K562 (cell line): ENCODE measurements around the gene CLCN4. TPM values are rescaled to one million over a fixed set of nuclear protein-coding genes. Genes with fewer than 3 reads are reported as not detected.

ENCODE experiments used
- ATAC-seq: fragments of 200-7000 bp; cut with Tn5 transposase; 3 replicates; pipeline ENCODE4 v1.9.1; 2020; ENCODE audit warnings: moderate library complexity
- BruUV-seq: library from RNA; stranded (reverse); fragments of 400-500 nt; replicated peaks from 2 replicates; lab custom pipeline; 2021; lab: Mats Ljungman, UMichigan
- CTCF ChIA-PET: fragments of 300-600 bp; formaldehyde crosslinking; extraction: SDS; loops from one replicate; lab custom pipeline; 2021; ENCODE audit warnings: low intra/inter-chr PET ratio; lab: Yijun Ruan, JAX
- POLR2A ChIA-PET: fragments of 300-600, 350-650 bp; sonication (Branson Sonifier 250); formaldehyde crosslinking; extraction: SDS; loops from one replicate; lab custom pipeline; 2021; ENCODE audit warnings: antibody characterized with exemption, inconsistent platforms; lab: Yijun Ruan, JAX
- DNase-seq, 4 experiments: peaks; one replicate each; pipeline versions ENCODE4 v3.0.0 to v3.0.0-alpha.2; 2011 to 2018; ENCODE audit warnings: low spot score in 3 of 4, mixed read lengths in 3 of 4; ENCODE audit errors: extremely low read depth in 1 of 4
- FAIRE-seq: peaks from 2 replicates; lab custom pipeline; 2011; peaks lifted over from hg19 to GRCh38; lab: Jason Lieb, UNC
- H2AFZ ChIP-seq: 2 replicates; pipeline ENCODE4 v1.6.0; 2011; ENCODE audit warnings: low read depth, low read length, control low read depth, inconsistent platforms
- H3K27ac ChIP-seq: fragments of 200-600 bp; 3 replicates; pipeline ENCODE4 v1.8.0; 2011; ENCODE audit warnings: low read depth, mild to moderate bottlenecking, control low read depth, inconsistent platforms, low read length, moderate library complexity, mixed read lengths; ENCODE audit errors: extremely low read depth
- H3K27me3 ChIP-seq, 2 experiments: fragments of 300-600 bp in 1 of 2; 2 replicates in 1 of 2; 3 replicates in 1 of 2; pipeline versions ENCODE4 v1.6.0 to v1.8.0; 2011; ENCODE audit warnings: inconsistent platforms in 2 of 2, low read length in 2 of 2, mild to moderate bottlenecking in 1 of 2, mixed read lengths in 1 of 2, moderate library complexity in 1 of 2; ENCODE audit not compliant: control insufficient read depth in 2 of 2, insufficient read depth in 2 of 2
- H3K36me3 ChIP-seq: fragments of 300-600 bp; 3 replicates; pipeline ENCODE4 v1.8.0; 2011; ENCODE audit warnings: mild to moderate bottlenecking, low read length, inconsistent platforms; ENCODE audit not compliant: control insufficient read depth, insufficient read depth
- H3K4me1 ChIP-seq, 2 experiments: fragments of 200-600 bp in 1 of 2; replicated peaks in 1 of 2; 2 replicates in 1 of 2; 3 replicates in 1 of 2; pipeline versions ENCODE4 v1.5.1 to v1.8.0; 2011; ENCODE audit warnings: inconsistent platforms in 2 of 2, low read length in 2 of 2, mild to moderate bottlenecking in 1 of 2, mixed read lengths in 1 of 2, moderate library complexity in 1 of 2; ENCODE audit not compliant: control insufficient read depth in 2 of 2, insufficient read depth in 2 of 2
- H3K4me2 ChIP-seq: 2 replicates; pipeline ENCODE4 v1.6.1; 2011; ENCODE audit warnings: low read length, control low read depth, inconsistent platforms, mixed read lengths; ENCODE audit not compliant: insufficient read depth
- H3K4me3 ChIP-seq: fragments of 200-600 bp; sonication (generic), shearing (Covaris generic); 2 replicates; pipeline ENCODE4 v1.5.1; 2016; ENCODE audit warnings: control low read depth, inconsistent platforms
- H3K79me2 ChIP-seq: fragments of 200-600 bp; 3 replicates; pipeline ENCODE4 v1.8.0; 2011; ENCODE audit warnings: low read length, inconsistent platforms; ENCODE audit not compliant: control insufficient read depth, insufficient read depth
- H3K9ac ChIP-seq, 2 experiments: 2 replicates each; pipeline versions ENCODE4 v1.6.0 to v1.6.1; 2011; ENCODE audit warnings: low read depth in 2 of 2, low read length in 2 of 2, control low read depth in 1 of 2, inconsistent platforms in 1 of 2, mild to moderate bottlenecking in 1 of 2, mixed read lengths in 1 of 2; ENCODE audit not compliant: insufficient read depth in 1 of 2
- H3K9me1 ChIP-seq: one replicate; pipeline ENCODE4 v1.6.0; 2011; ENCODE audit warnings: inconsistent platforms, mild to moderate bottlenecking, low read length, moderate library complexity; ENCODE audit not compliant: control insufficient read depth, insufficient read depth
- H3K9me3 ChIP-seq: replicated peaks from 2 replicates; pipeline ENCODE4 v1.5.1; 2011; ENCODE audit warnings: low read depth, low read length, inconsistent platforms; ENCODE audit not compliant: control insufficient read depth, insufficient read depth
- H4K20me1 ChIP-seq: replicated peaks from 2 replicates; pipeline ENCODE4 v1.6.1; 2011; ENCODE audit warnings: low read length, inconsistent platforms, mixed read lengths; ENCODE audit not compliant: control insufficient read depth, insufficient read depth
- FOSL1 ChIP-seq: fragments of 200-800 bp; sonication (Bioruptor generic); conservative IDR thresholded peaks from 2 replicates; pipeline ENCODE4 v1.6.1; 2016; ENCODE audit warnings: missing genetic modification characterization, missing compliant biosample characterization
- KAT7 ChIP-seq: sonication (generic); formaldehyde crosslinking; IDR thresholded peaks from 2 replicates; pipeline ENCODE4 v1.8.0; 2022; ENCODE audit warnings: missing genetic modification reagents, mild to moderate bottlenecking, borderline replicate concordance
- KLF6 ChIP-seq: fragments of 250-450 bp; sonication (Bioruptor Pico); IDR thresholded peaks from 2 replicates; pipeline ENCODE4 v1.4.0; 2020; ENCODE audit warnings: mild to moderate bottlenecking, moderate library complexity, borderline replicate concordance
- NBN ChIP-seq: fragments of 450-650 bp; IDR thresholded peaks from 2 replicates; pipeline ENCODE4 v1.6.1; 2016; ENCODE audit warnings: low read depth, mild to moderate bottlenecking
- POLR3G ChIP-seq: IDR thresholded peaks from 2 replicates; pipeline ENCODE4 v1.6.1; 2011; ENCODE audit not compliant: insufficient read length, insufficient replicate concordance; ENCODE audit errors: extremely low read depth
- XRCC3 ChIP-seq: fragments of 450-650 bp; IDR thresholded peaks from 2 replicates; pipeline ENCODE4 v1.6.1; 2017; ENCODE audit warnings: mild to moderate bottlenecking, moderate library complexity
- ZBTB17 ChIP-seq: fragments of 450-650 bp; formaldehyde crosslinking; IDR thresholded peaks from 2 replicates; pipeline ENCODE4 v1.4.0; 2020; ENCODE audit warnings: mild to moderate bottlenecking
- ZC3H4 ChIP-seq: sonication (generic); formaldehyde crosslinking; IDR thresholded peaks from 2 replicates; pipeline ENCODE4 v1.9.0; 2021; ENCODE audit warnings: missing genetic modification reagents, borderline replicate concordance
- ZNF583 ChIP-seq: fragments of 250-450 bp; sonication (Bioruptor Pico); IDR thresholded peaks from 2 replicates; pipeline ENCODE4 v1.4.0; 2020
- whole genome bisulfite sequencing: fragments of 100-300 bp; shearing (Covaris generic); methylation state at CpG from one replicate; pipeline ENCODE4 v1.1.6; 2016; ENCODE audit warnings: low coverage, mixed read lengths; ENCODE audit not compliant: insufficient coverage; ENCODE audit errors: missing lambda C conversion rate; 5-methylcytosine and 5-hydroxymethylcytosine counted together
- in situ Hi-C: fragments of 300-500 bp; cut with MboI; formaldehyde crosslinking; loops from 4 replicates; pipeline ENCODE4 v1.15.0; 2018; ENCODE audit warnings: inconsistent platforms, mixed read lengths
- intact Hi-C: fragments of 100-400 bp; cut with micrococcal nuclease; formaldehyde crosslinking; loops from 2 replicates; pipeline ENCODE4 v1.14.2; 2022
- polyA plus RNA-seq, 8 experiments: library from polyadenylated mRNA; depleted of rRNA in 4 of 8; stranded (reverse) in 5 of 8; unstranded in 3 of 8; fragments of >200 nt; fragmentation: Nextera tagmentation in 2 of 8; fragmentation: Illumina TruSeq in 1 of 8; extraction: Ambion mirVana in 2 of 8; extraction: Trizol in 1 of 8; gene quantifications; 2 replicates each; pipeline versions ENCODE4 v1.2.1 to v1.2.3, GENCODE V29; 2011 to 2014; ENCODE audit warnings: inconsistent platforms in 1 of 8, missing spikeins in 1 of 8
- total RNA-seq, 7 experiments: library from RNA; depleted of rRNA in 6 of 7; stranded (reverse); fragments of >200 nt in 6 of 7; fragmentation: Illumina TruSeq in 2 of 7; extraction: Trizol in 2 of 7; gene quantifications; 2 replicates each; pipeline versions ENCODE4 v1.2.1 to v1.2.3, GENCODE V29; 2011 to 2021; ENCODE audit warnings: low replicate concordance in 1 of 7
- TF ChIP-seq, protein P1 (sequence below): sonication (generic); formaldehyde crosslinking; IDR thresholded peaks from 2 replicates; pipeline ENCODE4 v1.8.0; 2022; ENCODE audit warnings: mild to moderate bottlenecking, missing genetic modification reagents
- TF ChIP-seq, protein P2 (sequence below): fragments of 250-450 bp; sonication (Bioruptor Pico); IDR thresholded peaks from 2 replicates; pipeline ENCODE4 v1.9.0; 2021; ENCODE audit warnings: mild to moderate bottlenecking

CLCN4 gene
- total and polyA plus RNA-seq, 9 of the 15 experiments (the other 6 are each of a cell fraction or from before 2014, with no cell fraction given), result 0.03 to 0.24 (median 0.10) TPM; not detected in 1

DNA sequence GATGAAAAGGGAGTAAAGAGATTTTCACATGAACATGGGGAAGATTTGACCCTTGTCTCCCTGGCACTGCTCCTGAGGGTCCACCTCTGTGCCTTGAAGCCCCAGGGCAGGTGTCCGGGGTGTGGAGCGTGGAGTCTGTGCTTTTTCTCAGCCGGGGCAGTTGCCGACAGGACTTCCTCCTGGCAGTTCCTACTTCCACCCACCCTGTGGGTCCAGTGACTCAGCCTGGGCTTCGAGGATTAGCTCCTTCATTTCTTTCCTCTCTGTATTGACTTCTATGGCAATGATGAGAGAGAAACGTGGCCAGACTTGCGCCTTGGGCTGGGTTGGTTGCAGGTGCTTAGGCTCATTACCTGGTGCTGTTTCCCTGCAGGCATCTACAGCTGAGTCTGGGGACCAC is 35.9 kb upstream of the CLCN4 start:
- ChIA-PET CTCF (interaction anchor here (1.2 to 7.3 kb wide), 5 partner anchors 10 to 1378 kb away, joined by 3 to 400 read pairs (median 5); no protein-coding TSS in a partner anchor), POLR2A (no interaction called here)
- no peaks in the 10 kb centered on the region for H3K79me2 ChIP-seq
- 13% methylated on average over 5 of the region's 7 CpGs for WGBS
- H3K4me3 ChIP-seq, result no peak overlapping the region
- H3K9me3 ChIP-seq, result peaks cover 17% of the 10 kb centered on the region
- H4K20me1 ChIP-seq, result no peaks in the 10 kb centered on the region
- no peak for ATAC-seq
- peaks cover 0 to 2% of the 10 kb centered on the region in 2 experiments; a peak in 1 of 5 replicates for H3K4me1 ChIP-seq
- DNase-seq, result no peak
- in situ Hi-C loops, result loop anchor here (25.0 kb wide), 1 partner anchor 234 kb away; no protein-coding TSS in a partner anchor
- no TSS peak for BruUV-seq
- H3K9me1 ChIP-seq, result no peaks in the 10 kb centered on the region
- H3K27ac ChIP-seq, result no peak overlapping the region
- FAIRE-seq, result no peak
- intact Hi-C loops, result no loop called here
- no peak overlapping the region for H3K9ac ChIP-seq
- no peak overlapping the region for H2AFZ ChIP-seq
- no peaks in the 10 kb centered on the region for H3K36me3 ChIP-seq
- no peak overlapping the region for H3K4me2 ChIP-seq
- peaks cover 0 to 13% of the 10 kb centered on the region in 2 experiments; a peak in 2 of 5 replicates for H3K27me3 ChIP-seq
- no peak for TF ChIP-seq ZNF583 (CRISPR knock-in tag)
- TF ChIP-seq KAT7 (CRISPR knock-in tag), result no peak
- TF ChIP-seq XRCC3, result no peak
- TF ChIP-seq POLR3G, result no peak
- no peak for TF ChIP-seq KLF6 (CRISPR knock-in tag)
- TF ChIP-seq, protein P1, sequence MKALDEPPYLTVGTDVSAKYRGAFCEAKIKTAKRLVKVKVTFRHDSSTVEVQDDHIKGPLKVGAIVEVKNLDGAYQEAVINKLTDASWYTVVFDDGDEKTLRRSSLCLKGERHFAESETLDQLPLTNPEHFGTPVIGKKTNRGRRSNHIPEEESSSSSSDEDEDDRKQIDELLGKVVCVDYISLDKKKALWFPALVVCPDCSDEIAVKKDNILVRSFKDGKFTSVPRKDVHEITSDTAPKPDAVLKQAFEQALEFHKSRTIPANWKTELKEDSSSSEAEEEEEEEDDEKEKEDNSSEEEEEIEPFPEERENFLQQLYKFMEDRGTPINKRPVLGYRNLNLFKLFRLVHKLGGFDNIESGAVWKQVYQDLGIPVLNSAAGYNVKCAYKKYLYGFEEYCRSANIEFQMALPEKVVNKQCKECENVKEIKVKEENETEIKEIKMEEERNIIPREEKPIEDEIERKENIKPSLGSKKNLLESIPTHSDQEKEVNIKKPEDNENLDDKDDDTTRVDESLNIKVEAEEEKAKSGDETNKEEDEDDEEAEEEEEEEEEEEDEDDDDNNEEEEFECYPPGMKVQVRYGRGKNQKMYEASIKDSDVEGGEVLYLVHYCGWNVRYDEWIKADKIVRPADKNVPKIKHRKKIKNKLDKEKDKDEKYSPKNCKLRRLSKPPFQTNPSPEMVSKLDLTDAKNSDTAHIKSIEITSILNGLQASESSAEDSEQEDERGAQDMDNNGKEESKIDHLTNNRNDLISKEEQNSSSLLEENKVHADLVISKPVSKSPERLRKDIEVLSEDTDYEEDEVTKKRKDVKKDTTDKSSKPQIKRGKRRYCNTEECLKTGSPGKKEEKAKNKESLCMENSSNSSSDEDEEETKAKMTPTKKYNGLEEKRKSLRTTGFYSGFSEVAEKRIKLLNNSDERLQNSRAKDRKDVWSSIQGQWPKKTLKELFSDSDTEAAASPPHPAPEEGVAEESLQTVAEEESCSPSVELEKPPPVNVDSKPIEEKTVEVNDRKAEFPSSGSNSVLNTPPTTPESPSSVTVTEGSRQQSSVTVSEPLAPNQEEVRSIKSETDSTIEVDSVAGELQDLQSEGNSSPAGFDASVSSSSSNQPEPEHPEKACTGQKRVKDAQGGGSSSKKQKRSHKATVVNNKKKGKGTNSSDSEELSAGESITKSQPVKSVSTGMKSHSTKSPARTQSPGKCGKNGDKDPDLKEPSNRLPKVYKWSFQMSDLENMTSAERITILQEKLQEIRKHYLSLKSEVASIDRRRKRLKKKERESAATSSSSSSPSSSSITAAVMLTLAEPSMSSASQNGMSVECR (CRISPR knock-in tag), result no peak
- TF ChIP-seq, protein P2, sequence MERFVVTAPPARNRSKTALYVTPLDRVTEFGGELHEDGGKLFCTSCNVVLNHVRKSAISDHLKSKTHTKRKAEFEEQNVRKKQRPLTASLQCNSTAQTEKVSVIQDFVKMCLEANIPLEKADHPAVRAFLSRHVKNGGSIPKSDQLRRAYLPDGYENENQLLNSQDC, result no peak
- no peak for TF ChIP-seq ZC3H4 (CRISPR knock-in tag)
- no peak for TF ChIP-seq ZBTB17 (CRISPR knock-in tag)
- no peak for TF ChIP-seq FOSL1 (tag)
- no peak for TF ChIP-seq NBN
